HG02798 (cell line): ENCODE results near the gene FAM43A.

Experiments
- ATAC-seq: cut with Tn5 transposase; IDR thresholded peaks from one replicate; pipeline ENCODE4 v1.9.1; 2021; ENCODE audit warnings: mild to moderate bottlenecking; ENCODE audit not compliant: unreplicated experiment, poor library complexity

Gene FAM43A

DNA sequence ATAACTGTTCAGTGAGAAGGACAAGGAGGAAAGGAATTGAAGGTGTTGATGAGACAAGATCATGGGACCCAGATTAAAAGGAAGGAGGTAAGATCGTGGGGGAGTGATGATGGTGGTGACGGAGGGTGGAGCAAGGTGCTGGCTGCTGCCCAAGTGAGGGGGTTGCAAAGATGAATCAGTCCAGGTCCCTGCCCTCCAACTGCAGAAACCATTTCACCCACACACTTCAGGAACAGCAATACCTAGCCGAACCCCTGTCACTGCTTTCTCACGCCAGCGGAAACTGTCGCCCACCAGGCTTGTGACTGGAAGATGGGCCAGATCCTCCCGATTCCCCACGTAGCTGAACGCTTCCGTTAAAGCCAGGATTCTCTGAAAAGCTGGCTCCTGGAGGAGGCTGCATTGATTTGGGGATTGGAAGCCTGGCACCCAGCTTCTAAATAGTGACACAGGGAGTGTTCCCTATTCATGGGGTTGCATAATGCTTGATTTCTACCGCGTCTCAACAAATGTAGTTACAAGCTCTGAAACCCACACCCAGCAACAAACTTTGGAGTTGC, 10.5 kb upstream of the FAM43A start:
- no peak for ATAC-seq

DNA sequence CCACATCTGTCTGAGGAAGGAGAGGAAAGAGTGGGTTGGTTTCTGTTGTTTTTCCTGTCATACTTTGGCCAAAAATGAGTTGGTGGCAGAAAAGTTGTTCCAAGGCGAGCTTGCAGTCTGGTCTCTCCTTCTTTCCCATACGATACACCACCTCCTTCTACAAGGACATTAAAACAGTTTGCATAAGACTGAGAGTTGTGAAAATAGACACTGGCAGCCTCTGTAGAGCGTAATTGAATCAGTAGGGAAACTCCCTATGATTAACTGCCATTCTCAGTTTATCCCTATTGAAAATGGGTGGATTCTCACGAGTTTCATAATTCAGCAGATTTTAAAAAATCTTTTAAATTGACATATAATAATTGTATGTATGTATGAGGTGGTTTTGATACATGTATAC, 10.0 kb upstream of the FAM43A start:
- ATAC-seq = no peak

DNA sequence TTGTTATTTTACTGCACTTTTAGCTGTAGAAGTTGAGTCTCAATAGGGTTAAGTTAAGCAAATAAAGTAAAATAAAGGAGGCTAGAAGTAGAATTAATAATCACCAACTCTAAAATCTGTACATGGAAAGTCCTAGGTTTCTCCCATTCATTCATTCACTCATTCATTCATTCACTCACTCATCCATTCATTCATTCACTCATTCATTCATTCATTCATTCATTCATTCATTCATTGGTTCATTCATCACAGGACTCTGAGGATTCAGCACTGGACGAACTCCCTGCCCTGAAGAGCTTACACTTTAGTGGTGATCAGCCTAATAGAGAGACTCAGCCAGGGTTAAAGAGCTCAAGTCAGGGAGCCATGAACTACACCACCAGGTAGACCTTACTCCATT, 9.2 kb upstream of the FAM43A start:
- ATAC-seq = no peak

DNA sequence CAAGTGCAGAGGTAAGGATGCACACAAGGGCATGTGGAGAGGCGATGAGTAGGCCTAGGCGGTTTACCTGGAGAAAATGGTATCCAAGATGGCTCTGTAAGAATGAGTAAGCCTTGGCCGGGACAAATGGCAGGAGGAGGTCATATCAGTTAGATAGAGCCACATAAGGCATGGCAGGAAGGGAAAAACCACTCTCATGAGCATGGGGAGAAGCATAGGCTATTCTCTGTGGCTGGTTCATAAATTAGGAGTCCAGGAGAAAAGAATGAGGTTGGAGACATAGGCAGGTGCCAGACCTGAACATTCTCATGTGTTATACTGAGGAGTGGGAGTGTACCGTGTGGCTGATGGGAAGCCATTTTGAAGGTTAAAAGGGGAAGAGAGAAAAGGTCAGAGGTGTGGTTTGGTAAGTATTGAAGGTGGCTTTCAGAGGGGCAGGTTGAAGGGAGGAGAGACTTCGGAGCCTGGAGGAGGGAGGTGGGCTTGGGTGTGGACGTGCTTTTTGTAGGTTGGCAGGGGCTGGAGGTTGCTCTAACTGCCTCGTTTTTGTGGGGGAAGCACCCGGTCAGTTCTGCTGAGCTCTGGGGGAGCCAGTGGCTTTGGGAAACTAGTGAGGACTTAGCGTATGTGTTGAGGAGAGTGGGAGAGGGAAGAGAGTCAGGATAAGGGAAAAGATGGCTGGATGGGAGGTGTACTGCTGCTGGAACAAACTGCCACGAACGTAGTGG, 4.6 kb upstream of the FAM43A start:
- ATAC-seq = no peak

DNA sequence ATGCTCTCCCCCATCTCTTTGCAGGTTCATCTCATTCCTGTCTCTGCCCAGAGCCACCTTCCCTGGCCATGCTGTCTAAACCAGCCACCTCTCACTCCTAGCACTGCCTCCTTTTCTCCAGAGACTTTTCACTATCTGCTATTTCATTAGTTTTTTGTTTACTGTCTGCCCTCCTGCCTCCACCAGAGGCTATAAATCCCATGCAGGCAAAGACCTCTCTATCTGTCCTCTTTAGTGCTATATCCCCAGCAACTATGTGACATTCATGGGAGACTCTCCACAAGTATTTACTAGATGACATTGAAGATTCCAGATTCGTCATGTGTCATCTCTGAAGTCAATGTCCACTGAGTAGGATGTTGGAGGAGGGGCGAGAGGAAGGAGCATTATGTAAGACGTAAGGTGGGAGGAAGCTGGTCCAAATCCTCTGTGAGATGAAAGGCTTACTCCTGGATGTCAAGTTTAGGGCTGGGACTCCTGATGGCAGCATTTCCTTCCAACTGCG, 3.4 kb upstream of the FAM43A start:
- no peak for ATAC-seq

DNA sequence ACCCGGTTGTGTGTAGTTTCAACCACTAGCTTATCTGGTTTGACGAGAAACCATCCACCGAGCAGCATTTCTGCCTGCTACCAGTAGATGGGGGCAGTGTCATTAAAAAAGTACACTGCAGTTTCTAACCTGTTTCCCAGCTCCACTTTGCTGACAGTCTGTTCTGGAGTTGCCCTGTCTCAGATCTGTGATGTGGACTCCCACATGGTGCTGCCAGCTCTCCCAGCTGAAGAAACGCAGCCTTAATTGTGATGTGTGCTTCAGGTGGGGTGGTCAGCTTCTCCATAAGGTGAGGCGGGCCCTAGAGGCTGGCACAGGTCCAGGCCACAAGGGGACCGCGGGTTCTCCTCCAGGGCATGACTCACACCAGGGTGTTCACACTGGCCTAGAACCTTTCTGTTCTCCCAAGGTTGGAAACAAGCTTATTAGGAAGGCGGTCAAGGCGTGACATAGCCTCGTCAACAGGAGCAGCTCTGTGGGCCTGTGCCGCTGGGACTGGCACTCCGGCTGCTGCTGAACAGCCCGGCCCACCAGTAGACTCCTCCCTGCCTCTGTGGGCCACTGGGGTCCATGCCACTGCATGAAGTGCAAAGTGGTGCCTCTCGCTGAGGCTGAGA, 2.9 kb upstream of the FAM43A start:
- peak; percentile 57 for ATAC-seq

DNA sequence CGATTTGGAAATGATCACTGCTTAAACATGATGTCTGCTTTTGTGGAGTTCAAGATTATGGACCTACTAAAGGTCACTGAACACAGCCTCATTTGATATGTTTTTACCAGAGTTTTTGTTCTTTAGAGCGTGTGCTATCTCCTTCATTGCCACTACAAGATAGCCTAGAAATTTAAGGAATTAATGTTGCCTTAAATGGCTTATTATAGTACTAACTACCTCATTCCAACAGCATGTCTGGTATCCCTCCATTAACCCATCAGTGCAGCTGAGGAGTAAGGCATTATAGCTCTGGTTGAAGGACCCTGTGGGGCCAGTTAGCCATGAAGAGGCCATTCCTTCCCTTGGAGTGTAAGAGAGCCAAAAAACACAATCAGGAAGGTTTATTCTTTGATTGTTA, 2.3 kb upstream of the FAM43A start:
- ATAC-seq = no peak

DNA sequence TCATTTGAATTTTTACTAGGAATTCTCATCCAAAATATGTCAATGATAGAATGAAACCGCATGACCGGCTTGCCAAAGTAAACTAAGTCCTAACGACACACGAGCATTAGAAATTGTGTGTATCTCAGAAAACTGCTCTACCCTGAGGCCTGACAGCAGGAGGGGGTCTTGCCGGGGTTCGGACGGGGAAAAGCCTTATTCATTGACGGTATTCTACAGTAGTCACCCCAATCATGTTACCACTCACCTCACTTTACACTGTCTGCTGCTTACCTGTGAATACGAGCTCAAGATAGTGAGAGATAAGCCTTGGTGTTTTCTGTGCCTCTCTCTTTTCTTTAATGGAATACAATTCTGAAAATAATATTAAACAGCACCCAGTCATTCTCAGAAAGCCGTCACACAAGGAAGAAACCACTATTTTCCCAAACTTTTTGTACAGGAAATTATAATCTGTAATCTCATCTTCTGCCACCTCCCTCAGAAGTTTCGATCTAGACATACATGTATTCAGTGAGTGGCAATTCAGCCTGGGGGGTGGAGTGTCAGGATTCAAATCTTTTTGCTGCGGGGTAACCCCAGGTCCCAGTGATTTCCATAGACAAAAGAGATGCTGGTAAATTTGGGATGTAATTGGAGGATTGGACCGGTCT, 492 bp upstream of the FAM43A start:
- peak; percentile 2 for ATAC-seq

DNA sequence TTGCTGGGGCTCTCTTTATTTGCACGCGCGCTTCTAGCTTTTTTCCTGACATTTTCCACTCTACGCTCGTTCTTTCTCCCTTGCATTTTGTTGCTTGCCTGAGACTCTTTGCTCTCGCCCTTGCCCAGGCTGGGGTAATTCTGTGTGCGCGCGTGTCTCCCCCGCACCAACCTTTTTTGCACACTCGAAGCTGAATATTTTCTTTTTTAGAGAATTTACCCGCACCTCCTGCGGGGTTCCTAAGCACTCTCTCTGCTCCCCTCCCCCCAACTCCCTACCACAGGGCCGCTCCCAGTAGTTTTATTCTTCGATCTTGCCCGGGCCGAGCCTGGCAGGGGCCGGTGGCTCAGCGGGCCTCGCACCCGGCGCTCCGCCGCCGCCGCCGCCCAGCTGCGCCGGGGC, 732 bp downstream of the FAM43A start:
- no peak for ATAC-seq

DNA sequence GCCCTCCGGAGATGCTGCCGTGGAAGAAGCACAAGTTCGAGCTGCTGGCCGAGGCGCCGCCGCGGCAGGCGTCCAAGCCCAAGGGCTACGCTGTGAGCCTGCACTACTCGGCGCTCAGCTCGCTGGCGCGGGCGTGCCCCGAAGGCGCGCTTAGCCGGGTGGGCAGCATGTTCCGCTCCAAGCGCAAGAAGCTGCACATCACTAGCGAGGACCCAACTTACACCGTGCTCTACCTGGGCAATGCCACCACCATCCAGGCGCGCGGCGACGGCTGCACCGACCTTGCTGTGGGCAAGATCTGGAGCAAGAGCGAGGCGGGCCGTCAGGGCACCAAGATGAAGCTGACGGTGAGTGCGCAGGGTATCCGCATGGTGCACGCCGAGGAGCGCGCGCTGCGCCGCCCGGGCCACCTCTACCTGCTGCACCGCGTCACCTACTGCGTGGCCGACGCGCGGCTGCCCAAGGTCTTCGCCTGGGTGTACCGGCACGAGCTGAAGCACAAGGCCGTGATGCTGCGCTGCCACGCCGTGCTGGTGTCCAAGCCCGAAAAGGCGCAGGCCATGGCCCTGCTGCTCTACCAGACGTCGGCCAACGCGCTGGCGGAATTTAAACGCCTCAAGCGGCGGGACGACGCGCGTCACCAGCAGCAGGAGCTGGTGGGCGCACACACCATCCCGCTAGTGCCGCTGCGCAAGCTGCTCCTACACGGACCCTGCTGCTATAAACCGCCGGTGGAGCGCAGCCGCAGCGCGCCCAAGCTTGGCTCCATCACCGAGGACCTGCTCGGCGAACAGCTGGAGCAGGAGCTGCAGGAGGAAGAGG, 1.3 kb downstream of the FAM43A start:
- no peak for ATAC-seq

DNA sequence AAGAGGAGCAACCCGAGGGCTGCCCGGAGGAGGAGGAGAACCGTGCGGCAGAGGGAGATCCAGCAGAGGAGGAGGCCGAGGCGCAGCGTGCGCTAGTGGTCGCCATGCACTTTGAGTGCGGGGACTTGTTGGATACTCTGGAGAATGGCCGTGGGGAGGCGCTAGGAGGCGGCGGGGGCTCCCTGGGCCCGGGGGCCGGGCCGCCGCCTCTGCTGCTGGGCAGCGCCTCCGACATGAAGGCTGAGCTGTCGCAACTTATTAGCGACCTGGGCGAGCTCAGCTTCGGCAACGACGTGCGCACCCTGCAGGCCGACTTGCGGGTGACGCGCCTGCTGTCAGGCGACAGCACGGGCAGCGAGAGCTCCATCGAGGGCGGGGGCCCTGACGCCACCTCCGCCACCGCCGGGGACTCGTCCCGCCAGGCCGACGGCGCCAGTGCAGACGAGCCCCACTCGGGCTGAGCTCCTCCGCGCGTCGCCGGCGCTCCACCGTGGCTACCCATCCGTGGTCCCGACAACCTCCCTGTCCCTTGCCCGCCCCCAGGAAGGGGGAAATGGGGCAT, 2.0 kb downstream of the FAM43A start:
- ATAC-seq = peak; percentile 48

DNA sequence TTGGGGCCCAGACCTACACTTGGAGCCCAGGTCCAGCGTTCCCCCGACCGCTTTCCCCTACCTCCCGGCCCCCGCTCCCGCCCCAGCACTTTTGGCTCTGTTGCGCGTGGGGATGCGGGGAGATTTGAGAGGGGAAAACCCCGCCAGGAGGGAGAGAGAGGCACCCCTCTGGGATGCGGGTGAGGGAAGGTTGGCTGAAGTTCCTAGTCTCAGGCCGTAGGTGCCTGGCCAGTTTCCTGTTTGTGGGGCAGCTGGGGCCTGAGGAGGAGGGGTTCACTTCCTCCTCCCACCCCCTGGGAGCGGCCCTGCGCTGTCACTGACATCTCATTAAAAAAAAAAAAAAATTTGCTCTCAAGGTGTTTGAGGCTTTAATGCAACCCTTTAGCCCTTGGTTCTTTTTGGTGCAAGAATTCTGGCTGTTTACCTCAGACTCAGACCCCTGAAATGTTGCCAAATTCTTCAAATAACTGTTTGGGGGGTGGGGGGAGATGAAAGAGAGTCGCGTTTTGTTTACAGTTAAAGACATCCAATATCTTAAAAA, 2.6 kb downstream of the FAM43A start:
- no peak for ATAC-seq

DNA sequence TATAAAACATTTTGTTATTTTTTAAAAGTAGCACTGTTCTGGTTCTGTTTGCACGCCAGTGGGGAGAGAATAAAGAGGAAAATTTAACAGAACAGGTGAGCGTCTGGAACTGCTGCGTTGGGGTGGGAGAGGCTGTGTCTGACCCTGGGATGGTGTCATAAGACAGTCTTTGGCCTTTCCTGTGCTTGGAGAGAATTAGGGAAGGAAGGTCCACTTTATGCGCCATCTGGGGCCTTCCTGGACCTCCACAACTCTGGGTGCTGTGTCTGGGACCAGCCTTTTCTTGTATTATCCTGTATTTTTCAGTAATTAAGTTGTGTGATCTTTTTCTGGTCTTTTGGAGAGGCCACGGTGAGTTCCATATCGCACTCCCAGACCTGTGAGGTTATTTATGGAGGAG, 3.3 kb downstream of the FAM43A start:
- ATAC-seq = no peak

DNA sequence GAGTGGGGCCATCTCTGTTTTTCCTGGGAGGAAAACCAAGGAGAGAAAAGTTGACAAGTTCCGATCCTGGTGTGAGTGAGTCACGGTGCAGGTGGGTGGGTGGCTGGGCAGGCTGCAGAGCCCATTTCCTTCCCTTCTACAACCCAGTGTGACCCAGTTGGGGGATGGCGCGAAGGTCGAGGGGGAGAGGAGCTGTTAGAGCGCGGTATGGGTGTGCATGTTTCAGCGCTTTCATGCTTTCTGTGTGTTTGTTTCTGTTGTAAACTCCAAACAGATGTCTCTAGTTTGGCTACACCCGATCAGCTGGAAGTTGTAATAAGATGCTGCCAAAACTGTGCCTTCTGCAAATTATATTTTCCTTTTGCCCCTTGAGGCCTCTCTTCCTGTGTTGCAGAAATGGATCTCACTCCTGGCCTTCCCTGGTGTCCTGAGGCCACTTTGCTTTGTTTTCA, 3.8 kb downstream of the FAM43A start:
- ATAC-seq = no peak

DNA sequence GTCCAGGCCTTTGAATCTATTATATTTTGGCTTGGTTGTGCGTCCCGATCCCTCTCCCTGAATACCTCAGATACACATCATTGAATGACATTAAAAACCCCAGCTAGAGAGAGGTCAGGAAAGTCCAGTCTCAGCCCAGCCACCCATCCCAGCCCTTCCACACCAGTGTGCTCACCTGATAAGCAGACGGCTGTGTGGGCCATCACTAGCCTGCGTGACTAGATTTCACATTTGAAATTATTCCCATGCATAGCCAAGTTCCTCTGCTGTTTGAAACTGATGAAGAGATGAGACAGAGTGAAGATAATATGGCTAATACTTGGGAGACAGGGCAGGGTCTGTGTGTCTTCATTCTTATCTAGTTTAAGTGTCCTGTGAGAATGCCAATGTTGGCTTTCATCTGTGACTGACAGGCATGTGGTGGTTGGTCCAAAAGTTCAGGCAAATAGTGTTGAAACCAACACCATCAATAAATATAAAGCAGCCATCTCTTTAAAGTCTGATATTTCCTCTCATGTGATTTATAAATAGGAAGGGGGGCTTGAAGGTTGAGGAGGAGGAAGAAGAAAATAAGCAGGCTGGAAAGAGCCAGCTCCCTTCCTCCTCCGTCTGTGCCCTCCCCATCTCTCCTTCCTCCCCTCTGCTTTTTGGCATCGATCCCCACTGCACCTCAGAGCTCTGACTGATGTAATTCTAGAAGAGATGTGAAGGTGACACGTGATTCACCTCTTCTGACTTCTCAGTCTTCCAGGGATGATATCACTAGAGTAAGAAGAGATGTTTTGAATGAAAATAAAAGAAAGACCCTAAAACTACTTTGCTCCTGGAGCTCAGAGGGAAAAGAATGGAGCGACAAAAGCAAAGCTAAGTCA, 5.1 kb downstream of the FAM43A start:
- no peak for ATAC-seq

DNA sequence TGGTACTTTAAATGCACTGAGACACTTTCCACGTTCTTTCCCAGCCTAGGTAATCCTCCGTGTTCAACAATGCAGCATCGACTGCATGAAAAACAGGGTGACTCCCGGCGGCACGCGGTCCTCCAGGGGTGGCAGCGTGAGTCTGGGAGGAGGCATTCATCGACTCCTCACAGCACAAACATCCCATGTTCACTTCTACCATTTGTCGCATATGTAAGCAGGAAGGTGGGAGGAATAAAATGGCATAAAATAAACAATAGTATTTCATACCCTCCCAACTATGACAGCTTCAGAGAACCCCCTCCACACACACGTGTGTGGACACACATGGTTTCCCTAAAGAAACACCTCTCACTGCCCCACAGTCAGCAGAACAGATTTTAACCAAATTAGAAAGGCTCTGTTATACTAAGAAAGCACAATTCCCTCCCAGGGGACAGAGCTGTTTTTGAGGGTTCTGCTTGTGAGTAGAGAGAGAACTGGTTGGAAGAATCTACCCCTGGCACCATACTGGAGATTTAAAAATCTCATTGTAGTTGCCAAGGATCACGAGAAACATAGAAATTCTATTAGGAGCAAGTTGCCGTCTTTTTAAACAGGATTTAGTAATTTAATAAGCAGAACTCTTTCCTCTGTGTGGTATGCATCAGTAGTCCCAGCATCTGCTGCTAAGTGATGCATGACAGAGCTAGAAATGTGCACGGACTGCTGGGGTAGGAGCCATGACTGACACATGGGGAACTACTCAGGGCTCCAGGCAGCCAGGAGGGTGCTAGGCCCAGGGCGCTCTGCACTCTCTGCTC, 6.0 kb downstream of the FAM43A start:
- ATAC-seq = peak; percentile 72

DNA sequence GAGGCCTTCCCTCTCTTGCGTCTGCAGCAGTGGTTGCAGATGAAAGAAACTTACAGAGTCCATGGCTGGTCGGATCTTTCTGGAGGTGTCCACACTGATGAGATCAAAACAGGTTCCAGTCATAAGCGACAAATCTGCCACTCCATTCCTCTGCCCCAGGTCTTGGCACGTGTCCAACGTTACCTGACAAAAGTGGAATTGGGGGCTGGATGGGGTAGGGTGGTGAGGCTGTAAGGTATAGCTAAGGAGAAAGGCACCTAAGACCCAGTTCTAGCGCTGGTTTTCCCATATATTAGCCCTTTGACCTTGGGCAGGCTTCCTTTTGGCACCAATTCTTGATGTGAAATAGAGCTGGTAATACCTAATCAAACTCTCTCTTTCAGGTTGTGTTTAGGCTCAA, 11.0 kb downstream of the FAM43A start:
- ATAC-seq = no peak

DNA sequence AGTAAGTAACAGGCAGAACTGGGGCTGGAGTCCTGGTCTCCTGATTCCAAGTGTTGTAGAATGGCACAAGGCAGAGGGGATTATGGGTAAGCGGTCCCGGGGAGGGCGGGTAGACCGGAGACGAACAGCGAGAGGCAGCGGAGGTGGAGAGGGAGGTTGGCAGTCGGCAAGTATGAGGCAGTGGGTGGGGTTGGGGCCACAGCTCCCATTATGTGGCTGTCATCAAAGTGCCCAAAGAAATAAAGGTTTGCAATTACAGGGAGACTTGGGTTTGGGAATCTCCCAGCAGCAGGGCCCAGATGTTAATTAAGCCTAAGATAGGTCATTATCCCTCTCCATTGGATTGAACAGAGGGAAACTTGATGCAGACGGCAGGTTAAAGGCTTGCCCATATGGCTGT, 16.9 kb downstream of the FAM43A start:
- no peak for ATAC-seq
